Measurements from ENCODE around the gene GDPD3.

Gene GDPD3

DNA sequence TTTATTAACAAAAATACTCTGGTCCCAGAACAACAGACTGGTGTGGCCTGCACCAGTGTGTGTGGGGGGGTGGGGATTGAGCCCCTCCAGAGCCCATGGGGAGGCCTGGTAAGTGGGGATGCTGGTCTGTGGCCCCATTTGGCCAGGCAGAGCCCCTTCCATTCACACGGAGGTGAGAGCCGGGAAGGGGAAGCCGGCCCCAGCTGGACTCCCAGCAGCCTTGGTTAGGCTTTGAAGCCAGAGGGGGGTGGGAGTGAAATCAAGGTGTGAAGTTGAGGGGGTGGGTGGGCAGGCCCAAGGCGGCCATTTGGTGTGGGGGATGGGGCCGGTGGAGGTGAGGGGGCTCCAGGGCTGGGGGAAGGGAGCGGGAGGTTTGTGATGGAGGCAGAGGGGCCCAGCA lies 27.5 kb downstream of the GDPD3 start:
- no peak for ATAC-seq
- no peak for TF ChIP-seq ZFP30 (CRISPR knock-in tag; IDR thresholded peaks at IDR 0.05)
- TF ChIP-seq ARNTL (CRISPR knock-in tag; IDR thresholded peaks at IDR 0.05; ENCODE audit: borderline replicate concordance, low read depth), result no peak
- TF ChIP-seq ZNF8 (CRISPR knock-in tag; IDR thresholded peaks at IDR 0.05), result no peak

DNA sequence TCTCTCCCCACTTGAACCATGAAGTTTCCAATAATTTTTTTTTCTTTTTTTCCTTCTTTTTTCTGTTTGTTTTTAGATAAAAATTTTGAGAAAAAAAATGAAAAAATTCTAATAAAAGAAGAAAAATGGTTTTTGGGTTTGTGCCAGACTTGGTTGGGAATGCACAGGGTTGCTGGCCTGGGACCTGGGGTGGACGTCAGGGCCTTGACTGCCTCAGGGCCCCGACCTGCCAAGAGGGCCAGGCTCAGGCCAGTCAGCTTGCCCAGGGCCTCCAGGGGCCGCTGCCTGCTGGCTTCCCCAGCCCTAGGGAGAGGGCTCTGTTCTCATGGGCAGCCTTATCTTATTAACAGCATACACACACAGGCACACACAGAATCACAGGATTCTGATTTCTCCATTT lies 28.1 kb downstream of the GDPD3 start:
- no peak; the same call in 2 of the 3 replicates for ATAC-seq
- TF ChIP-seq TOX (CRISPR knock-in tag; IDR thresholded peaks at IDR 0.05; ENCODE audit: borderline replicate concordance) (no peak), ZFP30 (CRISPR knock-in tag; IDR thresholded peaks at IDR 0.05) (no peak), ISL1 (CRISPR knock-in tag; IDR thresholded peaks at IDR 0.05) (no peak), SNAI2 (CRISPR knock-in tag; IDR thresholded peaks at IDR 0.05) (no peak), CSDC2 (CRISPR knock-in tag; IDR thresholded peaks at IDR 0.05) (no peak), ZFP3 (CRISPR knock-in tag; IDR thresholded peaks at IDR 0.05) (no peak), PPARA (CRISPR knock-in tag; IDR thresholded peaks at IDR 0.05; ENCODE audit: borderline replicate concordance) (no peak), GLIS3 (CRISPR knock-in tag; IDR thresholded peaks at IDR 0.05) (no peak), ZC3H10 (CRISPR knock-in tag; IDR thresholded peaks at IDR 0.05) (no peak), BACH2 (CRISPR knock-in tag; IDR thresholded peaks at IDR 0.05; ENCODE audit: borderline replicate concordance) (no peak), ZNF565 (CRISPR knock-in tag; conservative IDR thresholded peaks at IDR 0.05; ENCODE audit: low read depth) (no peak), OSR1 (CRISPR knock-in tag; IDR thresholded peaks at IDR 0.05) (no peak), ESRRG (CRISPR knock-in tag; IDR thresholded peaks at IDR 0.05) (no peak), ARNTL (CRISPR knock-in tag; IDR thresholded peaks at IDR 0.05; ENCODE audit: borderline replicate concordance, low read depth) (no peak), ZNF70 (CRISPR knock-in tag; IDR thresholded peaks at IDR 0.05) (no peak), RARB (CRISPR knock-in tag; IDR thresholded peaks at IDR 0.05) (no peak)
- TF ChIP-seq, protein P1, sequence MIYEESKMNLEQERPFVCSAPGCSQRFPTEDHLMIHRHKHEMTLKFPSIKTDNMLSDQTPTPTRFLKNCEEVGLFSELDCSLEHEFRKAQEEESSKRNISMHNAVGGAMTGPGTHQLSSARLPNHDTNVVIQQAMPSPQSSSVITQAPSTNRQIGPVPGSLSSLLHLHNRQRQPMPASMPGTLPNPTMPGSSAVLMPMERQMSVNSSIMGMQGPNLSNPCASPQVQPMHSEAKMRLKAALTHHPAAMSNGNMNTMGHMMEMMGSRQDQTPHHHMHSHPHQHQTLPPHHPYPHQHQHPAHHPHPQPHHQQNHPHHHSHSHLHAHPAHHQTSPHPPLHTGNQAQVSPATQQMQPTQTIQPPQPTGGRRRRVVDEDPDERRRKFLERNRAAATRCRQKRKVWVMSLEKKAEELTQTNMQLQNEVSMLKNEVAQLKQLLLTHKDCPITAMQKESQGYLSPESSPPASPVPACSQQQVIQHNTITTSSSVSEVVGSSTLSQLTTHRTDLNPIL (CRISPR knock-in tag; IDR thresholded peaks at IDR 0.05; ENCODE audit: low read depth), result no peak
- TF ChIP-seq, protein P2, sequence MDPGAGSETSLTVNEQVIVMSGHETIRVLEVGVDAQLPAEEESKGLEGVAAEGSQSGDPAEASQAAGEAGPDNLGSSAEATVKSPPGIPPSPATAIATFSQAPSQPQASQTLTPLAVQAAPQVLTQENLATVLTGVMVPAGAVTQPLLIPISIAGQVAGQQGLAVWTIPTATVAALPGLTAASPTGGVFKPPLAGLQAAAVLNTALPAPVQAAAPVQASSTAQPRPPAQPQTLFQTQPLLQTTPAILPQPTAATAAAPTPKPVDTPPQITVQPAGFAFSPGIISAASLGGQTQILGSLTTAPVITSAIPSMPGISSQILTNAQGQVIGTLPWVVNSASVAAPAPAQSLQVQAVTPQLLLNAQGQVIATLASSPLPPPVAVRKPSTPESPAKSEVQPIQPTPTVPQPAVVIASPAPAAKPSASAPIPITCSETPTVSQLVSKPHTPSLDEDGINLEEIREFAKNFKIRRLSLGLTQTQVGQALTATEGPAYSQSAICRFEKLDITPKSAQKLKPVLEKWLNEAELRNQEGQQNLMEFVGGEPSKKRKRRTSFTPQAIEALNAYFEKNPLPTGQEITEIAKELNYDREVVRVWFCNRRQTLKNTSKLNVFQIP (CRISPR knock-in tag; IDR thresholded peaks at IDR 0.05; ENCODE audit: borderline replicate concordance, low read depth), result no peak
- TF ChIP-seq, protein P3, sequence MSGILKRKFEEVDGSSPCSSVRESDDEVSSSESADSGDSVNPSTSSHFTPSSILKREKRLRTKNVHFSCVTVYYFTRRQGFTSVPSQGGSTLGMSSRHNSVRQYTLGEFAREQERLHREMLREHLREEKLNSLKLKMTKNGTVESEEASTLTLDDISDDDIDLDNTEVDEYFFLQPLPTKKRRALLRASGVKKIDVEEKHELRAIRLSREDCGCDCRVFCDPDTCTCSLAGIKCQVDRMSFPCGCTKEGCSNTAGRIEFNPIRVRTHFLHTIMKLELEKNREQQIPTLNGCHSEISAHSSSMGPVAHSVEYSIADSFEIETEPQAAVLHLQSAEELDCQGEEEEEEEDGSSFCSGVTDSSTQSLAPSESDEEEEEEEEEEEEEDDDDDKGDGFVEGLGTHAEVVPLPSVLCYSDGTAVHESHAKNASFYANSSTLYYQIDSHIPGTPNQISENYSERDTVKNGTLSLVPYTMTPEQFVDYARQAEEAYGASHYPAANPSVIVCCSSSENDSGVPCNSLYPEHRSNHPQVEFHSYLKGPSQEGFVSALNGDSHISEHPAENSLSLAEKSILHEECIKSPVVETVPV (CRISPR knock-in tag; IDR thresholded peaks at IDR 0.05), result no peak

DNA sequence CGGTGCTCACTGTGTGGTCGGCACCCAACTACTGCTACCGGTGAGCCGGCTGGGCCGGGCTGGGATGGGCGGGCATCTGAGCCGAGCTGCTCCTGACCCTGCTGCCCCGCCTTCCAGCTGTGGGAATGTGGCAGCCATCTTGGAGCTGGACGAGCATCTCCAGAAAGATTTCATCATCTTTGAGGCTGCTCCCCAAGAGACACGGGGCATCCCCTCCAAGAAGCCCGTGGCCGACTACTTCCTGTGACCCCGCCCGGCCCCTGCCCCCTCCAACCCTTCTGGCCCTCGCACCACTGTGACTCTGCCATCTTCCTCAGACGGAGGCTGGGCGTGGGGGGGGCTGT lies 28.5 kb downstream of the GDPD3 start:
- ATAC-seq, result no peak
- TF ChIP-seq, protein P4, sequence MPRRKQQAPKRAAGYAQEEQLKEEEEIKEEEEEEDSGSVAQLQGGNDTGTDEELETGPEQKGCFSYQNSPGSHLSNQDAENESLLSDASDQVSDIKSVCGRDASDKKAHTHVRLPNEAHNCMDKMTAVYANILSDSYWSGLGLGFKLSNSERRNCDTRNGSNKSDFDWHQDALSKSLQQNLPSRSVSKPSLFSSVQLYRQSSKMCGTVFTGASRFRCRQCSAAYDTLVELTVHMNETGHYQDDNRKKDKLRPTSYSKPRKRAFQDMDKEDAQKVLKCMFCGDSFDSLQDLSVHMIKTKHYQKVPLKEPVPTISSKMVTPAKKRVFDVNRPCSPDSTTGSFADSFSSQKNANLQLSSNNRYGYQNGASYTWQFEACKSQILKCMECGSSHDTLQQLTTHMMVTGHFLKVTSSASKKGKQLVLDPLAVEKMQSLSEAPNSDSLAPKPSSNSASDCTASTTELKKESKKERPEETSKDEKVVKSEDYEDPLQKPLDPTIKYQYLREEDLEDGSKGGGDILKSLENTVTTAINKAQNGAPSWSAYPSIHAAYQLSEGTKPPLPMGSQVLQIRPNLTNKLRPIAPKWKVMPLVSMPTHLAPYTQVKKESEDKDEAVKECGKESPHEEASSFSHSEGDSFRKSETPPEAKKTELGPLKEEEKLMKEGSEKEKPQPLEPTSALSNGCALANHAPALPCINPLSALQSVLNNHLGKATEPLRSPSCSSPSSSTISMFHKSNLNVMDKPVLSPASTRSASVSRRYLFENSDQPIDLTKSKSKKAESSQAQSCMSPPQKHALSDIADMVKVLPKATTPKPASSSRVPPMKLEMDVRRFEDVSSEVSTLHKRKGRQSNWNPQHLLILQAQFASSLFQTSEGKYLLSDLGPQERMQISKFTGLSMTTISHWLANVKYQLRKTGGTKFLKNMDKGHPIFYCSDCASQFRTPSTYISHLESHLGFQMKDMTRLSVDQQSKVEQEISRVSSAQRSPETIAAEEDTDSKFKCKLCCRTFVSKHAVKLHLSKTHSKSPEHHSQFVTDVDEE (CRISPR knock-in tag; IDR thresholded peaks at IDR 0.05), result no peak
- TF ChIP-seq GLIS3 (CRISPR knock-in tag; IDR thresholded peaks at IDR 0.05), result no peak
- no peak for TF ChIP-seq TCF4 (CRISPR knock-in tag; IDR thresholded peaks at IDR 0.05; ENCODE audit: borderline replicate concordance)
- TF ChIP-seq PPARA (CRISPR knock-in tag; IDR thresholded peaks at IDR 0.05; ENCODE audit: borderline replicate concordance), result no peak
- TF ChIP-seq ESRRG (CRISPR knock-in tag; IDR thresholded peaks at IDR 0.05), result no peak
- no peak for TF ChIP-seq TOX (CRISPR knock-in tag; IDR thresholded peaks at IDR 0.05; ENCODE audit: borderline replicate concordance)
- no peak for TF ChIP-seq ZFP3 (CRISPR knock-in tag; IDR thresholded peaks at IDR 0.05)
- TF ChIP-seq, protein P1 (CRISPR knock-in tag; IDR thresholded peaks at IDR 0.05; ENCODE audit: low read depth), result no peak

All from SK-N-SH treated with all-trans-retinoic acid at 6 μM for 48 hours (cell line).